Uterus (tissue), 4 donors: ENCODE data around the gene ANKRD40CL. TPM values are rescaled to one million over a fixed set of nuclear protein-coding genes. Genes with fewer than 3 reads are reported as not detected.

Experiments used
- DNase-seq, 2 donors: peaks; one replicate each; pipeline ENCODE4 v3.0.0-alpha.2; 2019 to 2020
- H3K27ac ChIP-seq, 2 donors: fragments of 200-600 bp; sonication (generic); 1 replicate in 1 of 2; 2 replicates in 1 of 2; pipeline ENCODE4 v1.5.1; 2016 to 2018
- H3K27me3 ChIP-seq, 2 donors: fragments of 200-600 bp; sonication (generic); one replicate each; pipeline ENCODE4 v1.5.1; 2018 to 2019; ENCODE audit warnings: control low read depth in 1 of 2
- H3K36me3 ChIP-seq, 2 donors: fragments of 200-600 bp; sonication (generic); one replicate each; pipeline ENCODE4 v1.5.1; 2019; ENCODE audit warnings: control low read depth in 1 of 2
- H3K4me1 ChIP-seq, 2 donors: fragments of 200-600 bp; sonication (generic); one replicate each; pipeline ENCODE4 v1.5.1; 2018 to 2019; ENCODE audit warnings: control low read depth in 1 of 2
- H3K4me3 ChIP-seq, 2 donors: fragments of 200-600 bp; sonication (generic); 1 replicate in 1 of 2; 2 replicates in 1 of 2; pipeline ENCODE4 v1.5.1; 2018 to 2019; ENCODE audit warnings: mild to moderate bottlenecking in 1 of 2
- H3K9me3 ChIP-seq, 2 donors: fragments of 200-600 bp; sonication (generic); one replicate each; pipeline ENCODE4 v1.5.1; 2019; ENCODE audit warnings: control low read depth in 1 of 2
- CTCF ChIP-seq, 4 experiments: fragments of 200-600 bp in 2 of 4; fragments of 450-650 bp in 2 of 4; sonication (generic) in 2 of 4; IDR thresholded peaks; one replicate each; pipeline ENCODE4 v1.5.1; 2016 to 2019; ENCODE audit warnings: antibody characterized with exemption in 4 of 4, mild to moderate bottlenecking in 2 of 4, moderate library complexity in 1 of 4
- POLR2A ChIP-seq, 2 donors: fragments of 450-650 bp; IDR thresholded peaks; one replicate each; pipeline ENCODE4 v1.6.1; 2016; ENCODE audit warnings: antibody characterized with exemption in 2 of 2, mild to moderate bottlenecking in 1 of 2, moderate library complexity in 1 of 2
- intact Hi-C: fragments of 100-400 bp; cut with DNase I; formaldehyde crosslinking; loops from one replicate; pipeline ENCODE4 v1.15.1; 2023; ENCODE audit warnings: low total_unique reads
- total RNA-seq, 4 donors: library from RNA; depleted of rRNA in 3 of 4; stranded (reverse); fragments of >200 nt in 3 of 4; gene quantifications; one replicate each; pipeline versions ENCODE4 v1.1.0 to v1.2.4, GENCODE V29; 2014 to 2023
- donor health status: DM: yes; HTN: yes; CAD: no.

ANKRD40CL gene
- total RNA-seq, 4 donors from 2014 or later = not detected

- Histone ChIP-seq H3K27ac (no peak overlapping the region), H3K9me3 (no peaks in the 10 kb centered on the region), H3K27me3 (no peaks in the 10 kb centered on the region), H3K36me3 (no peaks in the 10 kb centered on the region), H3K4me3 (no peak overlapping the region), H3K4me1 (no peaks in the 10 kb centered on the region)
- no peak for DNase-seq
- TF ChIP-seq CTCF (IDR thresholded peaks at IDR 0.05) (no peak), POLR2A (IDR thresholded peaks at IDR 0.05) (no peak)
- intact Hi-C loops = no loop called here
These were observed 31.3 kb upstream of the ANKRD40CL start for GRCh38 chr17:50798424-50799288.

- intact Hi-C loops = no loop called here
- TF ChIP-seq CTCF (IDR thresholded peaks at IDR 0.05) = no peak
- no peak for TF ChIP-seq POLR2A (IDR thresholded peaks at IDR 0.05)
- DNase-seq = no peak
These were observed 30.0 kb upstream of the ANKRD40CL start for GRCh38 chr17:50797135-50797810.

GRCh38 chr17:50794361-50794760 lies 27.0 kb upstream of the ANKRD40CL start:
- no peak for TF ChIP-seq CTCF (IDR thresholded peaks at IDR 0.05)
- no peak for TF ChIP-seq POLR2A (IDR thresholded peaks at IDR 0.05)
- no peaks in the 10 kb centered on the region for H3K9me3 ChIP-seq
- no peaks in the 10 kb centered on the region for H3K36me3 ChIP-seq
- intact Hi-C loops = no loop called here
- H3K4me3 ChIP-seq = no peak overlapping the region
- no peak overlapping the region for H3K27ac ChIP-seq
- no peaks in the 10 kb centered on the region for H3K4me1 ChIP-seq
- DNase-seq = no peak
- H3K27me3 ChIP-seq = no peaks in the 10 kb centered on the region

More at GRCh38 chr17:50797135-50797810, 30.0 kb upstream of the ANKRD40CL start:
- H3K27me3 ChIP-seq = no peaks in the 10 kb centered on the region
- no peak overlapping the region for H3K27ac ChIP-seq
- H3K4me1 ChIP-seq = no peaks in the 10 kb centered on the region
- no peak overlapping the region for H3K4me3 ChIP-seq
- no peaks in the 10 kb centered on the region for H3K36me3 ChIP-seq
- H3K9me3 ChIP-seq = no peaks in the 10 kb centered on the region

GRCh38 chr17:50793007-50793406 lies 25.7 kb upstream of the ANKRD40CL start:
- no peak for DNase-seq
- intact Hi-C loops = no loop called here
- Histone ChIP-seq H3K9me3 (no peaks in the 10 kb centered on the region), H3K36me3 (no peaks in the 10 kb centered on the region), H3K27ac (no peak overlapping the region), H3K4me1 (no peaks in the 10 kb centered on the region), H3K4me3 (no peak overlapping the region), H3K27me3 (no peaks in the 10 kb centered on the region)
- TF ChIP-seq POLR2A (IDR thresholded peaks at IDR 0.05) = no peak
- no peak for TF ChIP-seq CTCF (IDR thresholded peaks at IDR 0.05)

GRCh38 chr17:50792132-50792531 lies 24.8 kb upstream of the ANKRD40CL start:
- H3K4me3 ChIP-seq = no peak overlapping the region
- TF ChIP-seq POLR2A (IDR thresholded peaks at IDR 0.05) (no peak), CTCF (IDR thresholded peaks at IDR 0.05) (no peak)
- no peaks in the 10 kb centered on the region for H3K9me3 ChIP-seq
- intact Hi-C loops = no loop called here
- H3K27me3 ChIP-seq = no peaks in the 10 kb centered on the region
- no peaks in the 10 kb centered on the region for H3K4me1 ChIP-seq
- H3K36me3 ChIP-seq = no peaks in the 10 kb centered on the region
- no peak for DNase-seq
- H3K27ac ChIP-seq = no peak overlapping the region
